GM21390 (cell line): ENCODE data around the gene SGSH.

Experiments used
- ATAC-seq: cut with Tn5 transposase; IDR thresholded peaks from one replicate; pipeline ENCODE4 v1.9.1; 2021; ENCODE audit not compliant: unreplicated experiment

SGSH gene

DNA sequence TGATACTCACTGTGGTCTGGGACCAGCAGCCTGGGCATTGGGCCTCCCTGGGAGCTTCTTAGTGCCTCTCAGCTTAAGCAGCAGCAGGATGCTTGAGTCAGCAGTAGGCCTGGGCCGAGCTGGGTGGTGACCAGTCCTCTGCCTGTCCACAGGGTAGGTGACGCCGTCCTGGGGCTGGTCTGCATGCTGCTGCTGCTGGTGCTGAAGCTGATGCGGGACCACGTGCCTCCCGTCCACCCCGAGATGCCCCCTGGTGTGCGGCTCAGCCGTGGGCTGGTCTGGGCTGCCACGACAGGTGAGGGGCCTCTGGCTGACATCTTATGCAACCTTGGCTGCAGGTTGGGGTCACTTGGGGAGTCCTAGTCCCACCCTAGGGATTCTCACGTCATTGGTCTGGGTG, 7.5 kb upstream of the SGSH start:
- ATAC-seq, result no peak

DNA sequence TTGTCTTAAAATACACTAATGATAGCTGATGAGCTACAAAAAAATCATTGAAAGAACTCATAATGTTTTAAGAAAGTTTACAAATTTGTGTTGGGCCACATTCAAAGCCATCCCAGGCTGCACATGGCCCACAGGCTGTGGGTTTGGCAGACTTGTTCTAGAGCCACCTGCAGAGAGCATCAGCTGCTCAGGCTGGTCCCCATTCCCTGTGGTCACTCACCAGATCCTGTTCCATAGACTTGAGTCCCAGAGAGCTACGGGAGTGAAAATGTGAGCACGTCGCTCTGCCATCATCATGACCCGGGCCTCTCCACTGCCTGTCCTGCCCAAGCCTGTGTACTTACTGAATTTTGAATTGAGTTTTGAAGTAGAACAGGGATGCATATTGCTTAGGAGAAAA, 7.0 kb upstream of the SGSH start:
- ATAC-seq, result no peak

DNA sequence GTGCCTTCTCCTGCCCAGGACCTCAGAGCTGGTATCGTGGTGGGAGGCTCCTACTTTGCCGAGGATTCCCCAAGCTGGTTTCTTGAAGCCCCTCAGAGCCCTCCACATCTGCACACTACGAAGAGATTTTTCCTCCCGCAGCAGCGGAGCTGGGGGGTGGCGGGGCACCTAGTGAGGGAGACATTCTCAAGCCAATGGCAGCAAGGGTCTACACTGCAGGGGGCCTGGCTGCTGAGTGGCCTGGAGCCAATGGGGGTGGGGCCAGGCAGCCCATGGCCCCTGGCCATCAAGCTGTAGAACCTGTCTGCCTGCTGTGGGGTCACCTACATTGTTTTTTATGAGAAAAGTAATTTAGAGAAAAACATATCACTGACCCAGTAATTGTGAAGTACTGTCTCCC, 5.1 kb upstream of the SGSH start:
- ATAC-seq, result no peak

DNA sequence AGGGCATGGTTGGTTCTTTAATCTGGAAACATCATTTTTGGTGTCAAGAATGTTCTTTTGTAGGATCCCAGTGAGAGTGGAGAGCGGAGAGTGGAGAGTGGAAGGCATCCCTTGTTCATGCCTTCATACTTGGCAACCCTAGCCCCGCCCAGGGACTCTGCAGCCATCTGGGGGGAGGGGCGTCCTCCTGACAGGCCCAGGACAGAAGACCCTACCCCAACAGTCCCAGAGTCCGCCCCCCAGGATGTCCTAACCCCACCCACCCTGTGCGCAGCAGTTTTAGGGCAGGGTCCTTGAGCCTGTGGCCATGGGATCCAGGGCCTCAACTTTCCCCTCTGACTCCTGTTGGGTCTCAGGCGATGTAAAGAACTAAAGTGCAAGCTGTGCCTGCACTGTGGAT, 4.5 kb upstream of the SGSH start:
- no peak for ATAC-seq

DNA sequence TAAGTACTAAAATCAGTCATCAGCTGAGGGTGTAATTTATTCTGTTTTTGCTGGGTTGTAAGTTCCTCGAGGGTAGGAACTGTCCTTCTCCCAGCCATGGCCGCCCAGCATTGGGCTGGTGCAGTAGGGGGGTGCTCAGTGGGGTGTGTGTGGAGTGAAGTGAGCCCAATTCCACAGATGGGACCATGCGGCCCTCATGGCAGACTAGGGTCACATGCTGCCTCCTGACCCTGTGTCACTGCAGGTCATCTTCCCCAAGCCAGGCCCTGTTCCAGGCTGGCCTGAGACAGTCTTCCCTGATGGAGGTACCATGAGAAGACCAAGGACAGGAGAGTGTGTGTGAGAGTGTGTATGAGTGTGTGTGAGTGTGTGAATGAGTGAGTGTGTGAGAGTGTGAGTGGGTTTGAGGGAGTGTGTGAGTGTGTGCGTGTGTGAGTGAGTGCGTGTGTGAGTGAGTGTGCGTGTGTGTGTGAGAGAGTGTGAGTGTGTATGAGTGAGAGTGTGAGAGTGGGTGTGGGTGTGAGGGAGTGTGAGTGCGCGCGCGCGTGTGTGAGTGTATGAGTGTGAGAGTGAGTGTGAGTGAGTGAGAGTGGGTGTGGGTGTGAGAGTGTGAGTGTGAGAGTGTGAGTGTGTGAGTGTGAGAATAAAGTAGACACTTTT, 3.8 kb upstream of the SGSH start:
- ATAC-seq, result no peak

DNA sequence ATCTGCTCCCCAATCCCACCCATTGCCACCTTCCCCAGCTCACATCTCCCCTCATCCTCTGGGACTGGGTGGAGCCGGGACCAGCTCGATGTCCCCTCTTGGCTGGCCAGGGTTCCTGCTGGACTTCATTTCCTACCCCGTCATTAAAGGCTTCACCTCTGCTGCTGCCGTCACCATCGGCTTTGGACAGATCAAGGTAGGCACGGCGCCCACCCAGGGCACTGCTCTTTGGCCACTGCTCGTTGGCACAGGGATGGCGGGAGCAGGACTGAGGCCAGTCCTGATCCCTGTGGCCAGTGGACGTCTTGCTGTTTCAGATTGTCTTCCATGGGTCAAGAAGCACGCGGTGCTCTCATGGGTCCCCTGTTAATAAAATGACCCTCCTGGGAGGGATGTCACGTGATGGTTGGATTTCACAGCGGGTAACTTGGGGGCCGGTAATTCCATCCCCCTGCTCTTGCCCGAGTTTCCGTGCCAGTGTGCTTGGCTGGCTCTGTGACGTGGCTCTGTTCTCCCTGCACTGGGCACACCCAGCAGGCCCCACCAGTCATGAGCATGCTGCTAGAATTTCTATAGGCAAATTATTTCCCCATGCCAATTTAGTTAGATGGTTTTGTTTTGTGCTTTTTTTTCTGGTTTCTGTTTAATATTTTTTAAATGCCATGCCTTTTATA, 3.1 kb upstream of the SGSH start:
- ATAC-seq, result no peak

DNA sequence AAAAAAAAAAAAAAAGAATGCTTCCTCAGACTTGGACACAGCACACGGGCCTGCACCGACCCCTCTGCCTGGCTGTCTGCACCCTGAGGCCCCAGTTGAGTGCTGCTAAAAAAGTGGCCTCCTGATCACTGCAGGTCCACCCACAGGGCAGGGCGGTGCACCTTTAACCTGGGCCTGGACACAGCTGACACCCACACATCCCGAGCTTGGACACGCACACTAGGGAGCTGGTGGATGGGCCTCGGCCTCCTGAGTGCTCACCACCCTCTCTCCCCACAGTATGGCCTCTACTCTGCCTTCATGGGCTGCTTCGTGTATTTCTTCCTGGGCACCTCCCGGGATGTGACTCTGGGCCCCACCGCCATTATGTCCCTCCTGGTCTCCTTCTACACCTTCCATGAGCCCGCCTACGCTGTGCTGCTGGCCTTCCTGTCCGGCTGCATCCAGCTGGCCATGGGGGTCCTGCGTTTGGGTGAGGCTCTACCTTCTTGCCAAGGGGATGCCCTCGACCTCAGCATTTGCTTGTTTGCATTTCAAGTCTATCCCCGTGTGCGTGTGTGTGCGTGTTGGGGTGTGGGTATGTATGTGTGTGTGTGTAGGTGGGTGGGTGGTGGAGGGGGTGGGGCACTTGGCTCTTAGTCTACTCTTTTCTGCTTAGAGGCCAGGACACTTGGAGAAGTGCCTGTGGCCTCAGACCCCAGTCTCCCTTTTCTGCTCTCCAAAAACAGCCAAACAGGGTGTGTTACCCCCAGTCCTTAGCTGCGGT, 2.4 kb upstream of the SGSH start:
- ATAC-seq, result no peak

DNA sequence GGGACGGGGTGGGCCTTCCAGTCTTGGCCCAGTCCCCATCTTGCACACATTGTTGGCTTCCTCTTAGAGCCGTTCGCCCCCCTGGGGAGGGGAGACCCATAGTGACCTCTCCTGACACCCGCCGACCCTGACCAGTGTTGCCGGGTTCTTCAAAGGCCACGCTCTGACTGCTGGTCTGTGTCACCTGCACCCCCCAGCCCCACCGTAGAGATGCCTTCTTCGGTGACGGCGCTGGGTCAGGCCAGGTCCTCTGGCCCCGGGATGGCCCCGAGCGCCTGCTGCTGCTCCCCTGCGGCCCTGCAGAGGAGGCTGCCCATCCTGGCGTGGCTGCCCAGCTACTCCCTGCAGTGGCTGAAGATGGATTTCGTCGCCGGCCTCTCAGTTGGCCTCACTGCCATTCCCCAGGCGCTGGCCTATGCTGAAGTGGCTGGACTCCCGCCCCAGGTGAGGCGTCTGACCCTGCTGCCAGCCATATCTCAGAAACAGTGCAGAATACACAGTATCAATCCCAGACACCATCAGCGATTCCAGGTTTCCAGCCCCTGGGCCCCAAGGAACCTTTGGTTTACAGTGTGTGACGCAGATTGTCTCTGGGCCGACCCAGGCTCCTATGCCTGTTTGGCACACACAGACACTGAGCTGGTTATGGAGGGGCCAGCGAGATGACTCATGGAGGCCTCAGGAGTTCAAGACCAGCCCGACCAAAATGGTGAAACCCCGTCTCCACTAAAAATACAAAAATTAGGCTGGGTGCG, 1.4 kb upstream of the SGSH start:
- no peak for ATAC-seq

DNA sequence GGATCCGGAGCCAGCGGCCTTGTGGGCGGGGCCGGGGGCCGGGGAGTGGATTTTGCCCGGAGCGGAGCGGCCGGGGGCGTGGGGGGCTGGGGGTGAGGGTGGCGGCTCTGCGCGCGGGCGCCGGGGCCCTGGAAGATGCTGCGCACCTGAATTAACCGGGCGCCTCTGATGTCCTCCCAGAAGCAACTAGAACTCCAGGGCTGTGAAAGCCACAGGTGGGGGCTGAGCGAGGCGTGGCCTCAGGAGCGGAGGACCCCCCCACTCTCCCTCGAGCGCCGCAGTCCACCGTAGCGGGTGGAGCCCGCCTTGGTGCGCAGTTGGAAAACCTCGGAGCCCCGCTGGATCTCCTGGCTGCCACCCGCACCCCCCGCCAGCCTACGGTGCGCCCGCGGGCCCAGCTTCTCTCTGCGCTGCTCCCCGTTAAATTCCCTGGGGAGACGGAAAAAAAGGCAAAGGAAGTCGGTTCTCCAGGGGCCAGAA, 643 bp upstream of the SGSH start:
- ATAC-seq, result no peak

DNA sequence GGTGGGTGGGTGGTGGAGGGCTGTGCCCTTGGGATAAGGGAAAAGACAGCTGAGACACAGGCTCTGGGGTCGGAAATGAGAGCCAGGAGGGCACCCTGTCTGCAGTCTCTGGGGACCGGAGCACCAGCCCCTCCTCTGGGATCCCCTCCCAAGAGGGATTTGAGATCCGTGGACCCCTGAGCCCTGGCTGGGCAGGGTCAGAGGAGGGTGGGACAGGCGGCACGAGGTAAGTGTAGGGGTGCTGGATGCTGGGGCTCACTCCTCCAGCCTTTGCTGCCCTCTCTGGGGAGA, 425 bp downstream of the SGSH start:
- no peak for ATAC-seq

DNA sequence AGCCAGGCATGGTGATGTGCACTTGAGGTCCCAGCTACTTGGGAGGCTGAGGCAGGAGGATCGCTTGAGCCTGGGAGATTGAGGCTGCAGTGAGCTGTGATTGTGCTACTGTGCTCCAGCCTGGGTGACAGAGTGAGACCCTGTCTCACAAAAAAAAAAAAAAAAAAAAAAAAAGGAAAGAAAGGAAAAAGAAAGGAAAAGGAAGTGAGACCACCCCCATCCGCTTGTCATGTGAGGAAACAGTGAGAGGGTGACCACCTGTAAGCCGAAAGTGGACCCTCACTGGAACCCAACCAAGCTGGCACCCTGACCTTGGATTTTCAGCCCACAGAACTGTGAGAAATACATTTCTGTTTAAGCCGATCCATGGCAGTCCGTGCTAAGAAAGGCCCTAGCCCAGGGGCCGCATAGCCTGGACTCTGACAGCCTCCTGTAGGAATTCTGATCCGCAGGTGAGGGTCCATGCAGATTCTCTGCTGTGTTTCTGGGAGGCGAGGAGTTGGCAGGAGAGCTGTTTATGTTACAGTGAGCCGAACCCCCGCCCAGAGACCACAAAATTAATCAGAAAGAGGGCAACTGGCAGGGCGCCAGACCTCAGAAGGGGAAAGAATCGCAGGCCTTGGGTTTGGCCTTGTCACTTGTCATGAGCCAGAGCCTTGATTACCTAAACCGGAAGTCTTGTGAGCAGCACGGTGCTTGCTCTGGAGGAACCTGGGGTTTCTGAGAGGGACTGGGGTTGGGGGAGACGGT, 945 bp downstream of the SGSH start:
- ATAC-seq, result peak; percentile 46

DNA sequence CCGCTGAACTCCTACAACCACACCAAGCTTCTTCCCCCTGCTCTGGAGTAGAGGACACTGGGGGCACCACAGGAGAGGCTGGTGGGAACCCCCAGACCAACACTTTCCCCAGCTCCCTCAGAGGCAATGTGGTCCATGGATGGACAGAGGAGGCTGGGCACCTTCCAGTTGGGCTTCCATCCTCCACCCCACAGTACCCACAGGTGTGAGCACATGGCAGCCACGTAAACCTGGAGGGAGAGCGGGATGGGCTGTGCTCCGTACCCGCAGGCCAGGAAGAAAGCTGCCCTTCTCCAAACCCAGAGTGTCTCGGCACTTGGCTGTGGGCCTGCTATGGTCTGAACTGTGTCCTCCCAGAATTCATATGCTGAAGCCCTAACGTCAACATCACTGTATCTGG, 1.7 kb downstream of the SGSH start:
- ATAC-seq, result no peak

DNA sequence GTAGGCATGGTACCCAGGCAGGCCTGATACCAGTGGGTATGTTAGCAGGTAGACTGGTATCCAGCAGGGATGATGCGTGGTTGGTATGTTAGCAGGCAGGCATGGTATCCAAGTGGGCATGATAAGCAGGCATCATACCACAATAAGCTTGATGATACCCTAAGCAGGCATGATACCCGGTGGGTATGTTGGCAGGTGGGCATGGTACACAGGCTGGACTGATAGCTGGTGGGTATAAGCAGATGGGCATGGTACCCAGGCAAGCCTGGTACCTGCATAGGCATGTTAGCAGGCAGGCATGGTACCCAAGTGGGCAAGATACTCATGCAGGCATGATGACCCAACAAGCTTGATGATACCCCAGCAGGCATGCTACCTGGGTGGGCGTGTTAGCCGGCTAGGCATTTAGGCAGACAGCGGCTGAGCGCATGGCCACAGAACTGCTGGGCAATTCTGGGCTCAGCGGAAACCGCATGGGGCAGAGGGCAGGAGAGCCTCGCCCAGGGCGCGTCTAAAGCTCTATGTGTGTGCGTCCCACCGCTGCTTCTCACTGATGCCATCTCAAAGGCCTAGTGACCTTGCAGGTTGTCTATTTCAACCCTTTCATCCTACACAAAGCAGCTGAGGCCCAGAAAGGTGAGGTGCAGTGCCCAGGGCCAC, 2.3 kb downstream of the SGSH start:
- ATAC-seq, result no peak

DNA sequence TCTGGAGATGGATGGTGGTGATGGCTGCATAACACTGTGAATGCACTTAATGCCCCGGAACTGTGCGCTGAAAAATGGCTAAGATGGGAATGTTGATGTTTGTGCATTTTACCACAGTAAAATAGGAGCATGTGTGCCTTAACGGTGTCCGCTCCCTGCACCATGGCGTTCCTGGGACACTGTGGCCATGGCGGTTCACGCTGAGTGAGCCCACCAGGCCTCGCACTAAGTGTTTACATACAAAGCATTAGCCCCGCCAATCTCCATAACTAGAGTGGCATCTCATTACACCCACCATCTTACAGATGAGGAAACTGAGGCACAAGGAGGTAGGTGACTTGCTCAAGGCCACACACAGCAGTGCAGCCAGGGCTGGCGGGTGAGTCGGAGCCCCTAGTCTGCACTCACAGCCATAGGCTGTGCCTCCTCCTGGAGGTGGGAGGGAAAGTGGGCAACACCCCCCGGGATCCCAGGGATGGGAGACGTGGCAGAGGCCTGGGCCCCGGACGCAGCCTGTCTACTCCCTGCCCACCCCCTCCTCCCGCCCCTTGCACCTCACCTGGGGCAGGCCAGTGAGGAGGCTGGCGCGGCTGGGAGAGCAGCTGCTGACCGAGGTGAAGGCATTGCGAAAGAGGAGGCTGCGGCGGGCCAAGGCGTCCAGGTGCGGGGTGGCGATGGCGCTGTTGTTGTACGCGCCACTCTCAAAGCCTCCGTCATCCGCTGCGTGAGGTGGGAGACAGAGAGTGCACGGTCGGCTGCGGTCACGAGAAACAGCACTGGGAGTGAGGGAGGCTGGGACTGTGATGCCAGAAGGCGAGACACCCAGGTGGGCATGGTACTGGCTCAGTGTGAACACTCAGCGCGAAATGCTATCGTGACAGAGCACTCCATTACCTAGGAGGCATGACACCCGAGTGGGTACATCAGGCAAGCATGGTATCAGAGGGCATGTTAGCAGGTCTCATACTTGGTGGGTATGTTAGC, 3.4 kb downstream of the SGSH start:
- ATAC-seq, result no peak

DNA sequence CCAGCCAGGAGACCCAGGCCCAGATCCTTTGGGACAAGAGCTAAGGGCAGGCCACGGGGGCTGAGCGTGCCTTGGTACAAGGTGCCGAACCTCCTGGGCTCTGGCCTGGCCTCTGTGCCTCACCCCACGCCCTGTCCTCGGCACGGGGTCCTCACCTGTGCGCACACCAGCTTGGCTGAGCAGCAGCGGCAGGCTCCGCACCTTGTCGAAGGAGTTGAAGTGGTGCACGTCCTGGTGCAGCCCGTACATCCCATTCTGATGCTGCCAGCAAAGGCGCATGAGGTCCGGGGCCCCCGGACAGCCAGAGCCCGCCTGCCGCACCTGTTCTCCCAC, 5.3 kb downstream of the SGSH start:
- ATAC-seq, result no peak

DNA sequence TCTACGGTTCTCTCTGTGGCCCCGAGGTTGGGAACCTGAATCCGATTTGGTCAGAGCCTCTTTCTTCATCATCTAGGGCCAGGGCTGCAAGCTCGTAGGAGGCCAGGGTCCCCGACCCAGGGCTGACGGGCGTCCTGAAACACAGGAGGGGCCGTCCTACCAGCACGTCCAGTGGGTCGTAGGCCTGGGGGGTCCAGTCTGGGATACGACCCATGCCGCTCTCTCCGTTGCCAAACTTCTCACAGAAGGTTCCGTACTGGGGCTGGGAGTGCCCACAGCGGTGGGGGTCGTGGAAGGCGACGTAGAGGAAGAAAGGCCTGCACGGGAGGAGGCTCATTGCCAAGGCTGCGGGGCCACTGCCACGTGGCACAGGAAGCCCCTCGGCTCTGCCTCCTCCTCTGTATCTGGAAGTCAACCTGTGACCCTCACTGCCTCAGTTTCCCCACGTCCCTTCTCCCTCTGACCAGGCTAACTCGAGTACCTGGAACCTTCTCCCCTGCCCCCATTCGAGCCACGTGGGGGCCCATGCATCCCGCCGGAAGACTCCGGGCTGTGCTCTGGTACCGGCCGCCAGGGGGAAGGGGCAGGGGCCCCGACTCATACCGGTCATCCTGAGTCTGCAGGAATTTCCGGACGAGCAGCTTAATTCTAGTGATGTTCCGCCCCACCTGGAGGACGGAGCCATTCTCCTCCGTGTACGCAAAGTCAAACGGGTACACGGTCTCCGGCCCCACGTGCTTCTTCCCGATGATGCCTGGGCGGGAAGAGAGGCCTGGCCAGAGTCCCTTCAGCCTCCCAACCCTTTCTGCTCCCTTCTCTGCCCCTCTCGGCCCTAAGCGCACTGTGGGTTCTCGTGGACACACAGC, 5.9 kb downstream of the SGSH start:
- no peak for ATAC-seq

DNA sequence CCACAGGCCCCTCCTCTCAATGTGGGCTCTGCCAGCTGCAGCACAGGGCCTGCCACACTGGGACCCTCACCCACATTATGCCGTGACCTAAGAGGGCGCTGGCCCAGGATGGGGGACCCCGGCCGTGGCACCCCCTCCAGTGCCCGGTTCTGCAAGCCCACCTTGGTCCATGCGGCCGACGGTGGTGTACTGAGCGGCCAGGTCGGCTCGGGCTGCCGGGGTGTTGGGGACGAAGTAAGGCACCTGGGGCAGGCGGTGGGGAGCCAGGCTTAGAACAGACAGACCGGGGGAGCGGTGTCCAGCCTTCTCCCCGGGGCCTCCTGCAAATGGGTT, 6.5 kb downstream of the SGSH start:
- ATAC-seq, result no peak

DNA sequence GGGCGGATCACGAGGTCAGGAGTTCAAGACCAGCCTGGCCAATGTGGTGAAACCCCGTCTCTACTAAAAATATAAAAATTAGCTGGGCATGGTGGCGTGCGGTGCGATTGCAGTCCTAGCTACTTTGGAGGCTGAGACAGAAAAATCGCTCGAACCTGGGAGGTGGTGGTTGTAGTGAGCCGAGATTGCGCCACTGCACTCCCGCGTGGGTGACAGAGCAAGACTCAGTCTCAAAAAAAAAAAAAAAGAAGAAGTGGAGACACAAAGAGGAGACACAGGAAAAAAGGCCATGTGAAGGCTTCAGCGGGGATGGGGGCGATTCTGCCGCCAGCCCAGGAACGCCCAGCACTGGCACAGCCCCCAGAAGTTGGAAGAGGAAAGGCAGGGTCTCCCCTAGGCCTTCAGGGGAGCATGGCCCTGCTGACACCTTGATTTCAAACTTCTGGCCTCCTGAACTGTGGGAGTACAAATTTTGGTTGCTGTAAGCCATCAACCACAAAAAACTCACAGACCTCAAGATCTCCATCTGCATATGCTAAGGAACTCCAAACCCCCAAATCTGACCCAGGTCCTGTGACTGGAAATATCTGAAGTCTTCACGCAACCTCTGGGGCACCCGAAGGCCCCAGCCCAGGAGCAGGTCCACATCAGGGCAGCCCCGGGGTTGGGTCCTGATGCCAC, 7.0 kb downstream of the SGSH start:
- no peak for ATAC-seq
